ENCODE data around the gene KLHL28. TPM values are rescaled to one million over a fixed set of nuclear protein-coding genes. Genes with fewer than 3 reads are reported as not detected.

KLHL28 gene
- total RNA-seq, 1 donor from 2014 or later: 16.5 TPM

DNA sequence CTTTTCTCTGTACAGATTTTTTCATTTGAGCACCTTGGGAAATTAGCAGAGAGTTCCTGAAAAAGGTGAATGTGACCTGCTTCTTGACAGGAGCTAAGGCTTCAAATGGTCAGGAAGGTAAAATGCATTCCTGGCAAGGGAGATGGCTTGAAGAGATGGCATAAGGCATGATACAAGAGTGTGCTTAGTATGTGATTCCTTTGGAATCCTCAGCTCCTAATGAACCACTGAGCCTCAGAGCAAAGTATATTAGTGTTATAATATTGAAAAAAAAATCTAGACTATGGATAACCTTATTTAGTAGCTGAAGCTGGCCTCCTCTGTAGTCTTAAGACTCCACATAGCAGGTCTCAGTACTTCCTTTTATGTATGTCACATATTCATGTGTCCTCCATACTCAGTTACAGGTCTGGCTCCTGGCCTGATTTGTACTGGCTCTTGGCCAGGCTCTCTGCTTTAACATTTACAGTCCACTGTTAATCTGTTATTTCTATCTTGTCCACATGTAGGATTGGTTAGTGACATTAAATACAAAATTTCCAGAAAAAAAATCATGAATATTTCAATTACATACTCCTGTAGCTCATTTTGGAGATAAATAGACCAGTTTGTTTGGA is 18.1 kb upstream of the KLHL28 start:
- TF ChIP-seq CTCF (IDR thresholded peaks at IDR 0.05; ENCODE audit: unreplicated experiment): no peak
- Mint-ChIP-seq H3K9me3 (no peaks in the 10 kb centered on the region), H3K27ac (peak overlapping the region; percentile 18), H3K27me3 (ENCODE audit: low read depth) (no peaks in the 10 kb centered on the region), H3K4me3 (no peak overlapping the region), H3K4me1 (peaks cover 10% of the 10 kb centered on the region), H3K36me3 (no peaks in the 10 kb centered on the region)
- no peak for DNase-seq (ENCODE audit: low spot score in 2 of 2, unreplicated experiment in 2 of 2)

DNA sequence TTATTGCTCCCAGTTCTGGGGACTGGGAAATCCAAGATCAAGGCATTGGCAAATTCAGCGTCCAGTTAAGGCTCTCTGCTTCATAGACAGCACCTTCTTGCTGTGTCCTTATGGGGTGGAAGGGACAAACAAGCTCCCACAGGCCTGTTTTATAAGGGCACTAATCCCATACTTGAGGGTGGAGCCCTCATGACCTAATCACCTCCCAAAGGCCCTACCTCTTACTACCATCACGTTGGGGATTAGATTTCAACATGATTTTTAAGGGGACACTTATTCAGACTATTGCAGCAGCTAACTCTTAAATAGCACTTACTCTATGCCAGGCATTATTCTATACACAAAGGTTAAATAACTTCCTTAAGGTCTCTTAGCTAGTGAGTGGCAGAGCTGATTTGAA is 17.5 kb upstream of the KLHL28 start:
- no peak for TF ChIP-seq CTCF (IDR thresholded peaks at IDR 0.05; ENCODE audit: unreplicated experiment)
- Mint-ChIP-seq H3K4me1 (peaks cover 10% of the 10 kb centered on the region), H3K27ac (no peak overlapping the region)

DNA sequence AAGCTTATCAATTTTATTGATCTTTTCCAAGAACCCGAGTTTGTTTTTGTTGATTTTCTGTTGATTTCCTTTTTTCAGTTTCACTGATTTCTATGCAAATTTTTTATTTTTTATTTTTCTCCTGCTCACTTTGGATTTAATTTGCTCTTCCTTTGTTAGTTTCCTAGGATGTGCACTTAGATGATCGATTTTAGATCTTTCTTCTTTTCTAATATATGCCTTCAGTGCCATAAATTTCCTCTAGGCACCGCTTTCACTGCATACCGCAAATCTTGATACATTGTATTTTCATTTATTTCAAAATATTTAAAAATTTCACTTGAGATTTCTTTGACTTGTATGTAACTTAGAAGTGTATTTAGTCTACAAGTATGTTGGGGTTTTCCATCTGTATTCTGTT is 9.7 kb upstream of the KLHL28 start:
- DNase-seq (ENCODE audit: low spot score in 2 of 2, unreplicated experiment in 2 of 2): no peak
- peaks cover 28% of the 10 kb centered on the region for H3K4me1 Mint-ChIP-seq
- no peak for TF ChIP-seq CTCF (IDR thresholded peaks at IDR 0.05; ENCODE audit: unreplicated experiment)
- no peaks in the 10 kb centered on the region for H3K27me3 Mint-ChIP-seq (ENCODE audit: low read depth)
- peaks cover 54% of the 10 kb centered on the region for H3K36me3 Mint-ChIP-seq
- H3K9me3 Mint-ChIP-seq: peaks cover 42% of the 10 kb centered on the region
- H3K27ac Mint-ChIP-seq: no peak overlapping the region
- no peak overlapping the region for H3K4me3 Mint-ChIP-seq

More for the DNA sequence above, 17.5 kb upstream of the KLHL28 start:
- no peak overlapping the region for H3K4me3 Mint-ChIP-seq
- H3K36me3 Mint-ChIP-seq: no peaks in the 10 kb centered on the region
- H3K27me3 Mint-ChIP-seq (ENCODE audit: low read depth): no peaks in the 10 kb centered on the region
- no peak for DNase-seq (ENCODE audit: low spot score in 2 of 2, unreplicated experiment in 2 of 2)
- H3K9me3 Mint-ChIP-seq: peaks cover 1% of the 10 kb centered on the region

GRCh38 chr14:44970907-44971306 is 9.2 kb upstream of the KLHL28 start:
- no peak overlapping the region for H3K27ac Mint-ChIP-seq
- peaks cover 28% of the 10 kb centered on the region for H3K4me1 Mint-ChIP-seq
- H3K27me3 Mint-ChIP-seq (ENCODE audit: low read depth): no peaks in the 10 kb centered on the region
- H3K4me3 Mint-ChIP-seq: no peak overlapping the region
- TF ChIP-seq CTCF (IDR thresholded peaks at IDR 0.05; ENCODE audit: unreplicated experiment): no peak
- H3K36me3 Mint-ChIP-seq: peaks cover 54% of the 10 kb centered on the region
- no peak for DNase-seq (ENCODE audit: low spot score in 2 of 2, unreplicated experiment in 2 of 2)
- peaks cover 42% of the 10 kb centered on the region for H3K9me3 Mint-ChIP-seq

GRCh38 chr14:44968714-44969113 is 7.0 kb upstream of the KLHL28 start:
- no peak for DNase-seq (ENCODE audit: low spot score in 2 of 2, unreplicated experiment in 2 of 2)
- H3K27me3 Mint-ChIP-seq (ENCODE audit: low read depth): no peaks in the 10 kb centered on the region
- H3K36me3 Mint-ChIP-seq: peaks cover 52% of the 10 kb centered on the region
- H3K4me1 Mint-ChIP-seq: peaks cover 44% of the 10 kb centered on the region
- no peak for TF ChIP-seq CTCF (IDR thresholded peaks at IDR 0.05; ENCODE audit: unreplicated experiment)
- H3K27ac Mint-ChIP-seq: no peak overlapping the region
- peak overlapping the region; percentile 28 for H3K4me3 Mint-ChIP-seq
- H3K9me3 Mint-ChIP-seq: peaks cover 35% of the 10 kb centered on the region
